HG02943 (cell line): Measurements from ENCODE around the gene OR5A1.

Source experiments
- ATAC-seq: cut with Tn5 transposase; IDR thresholded peaks from one replicate; pipeline ENCODE4 v1.9.1; 2021; ENCODE audit warnings: mild to moderate bottlenecking, low read depth, moderate library complexity; ENCODE audit not compliant: unreplicated experiment

OR5A1 gene

GRCh38 chr11:59475176-59475575 is 38.9 kb downstream of the OR5A1 start:
- no peak for ATAC-seq

DNA sequence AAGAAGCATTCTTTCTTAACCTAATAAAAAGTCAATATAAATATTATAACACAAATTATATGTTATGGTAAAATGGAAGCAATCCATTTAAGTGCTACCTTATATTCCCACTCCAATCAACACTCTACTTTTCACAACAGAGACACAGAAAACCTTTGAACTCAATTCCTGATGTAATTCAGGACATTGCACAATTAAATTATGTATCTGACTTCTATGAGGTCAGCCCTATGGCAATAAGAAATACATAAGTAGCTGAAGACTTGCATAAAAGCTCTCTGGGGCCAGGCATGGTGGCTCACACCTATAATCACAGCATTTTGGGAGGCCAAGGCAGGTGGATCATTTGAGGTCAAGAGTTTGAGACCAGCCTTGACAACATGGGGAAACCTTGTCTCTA is 43.6 kb downstream of the OR5A1 start:
- no peak for ATAC-seq

- no peak for ATAC-seq
Observed at GRCh38 chr11:59480359-59480758, 44.1 kb downstream of the OR5A1 start.
